HG03575 (cell line): Measurements from ENCODE around the gene TNFRSF11A.

ENCODE experiments used
- ATAC-seq: cut with Tn5 transposase; IDR thresholded peaks from one replicate; pipeline ENCODE4 v1.9.1; 2021; ENCODE audit not compliant: unreplicated experiment, insufficient number of reproducible peaks, low FRiP score; ENCODE audit errors: extremely low read depth

Gene TNFRSF11A

DNA sequence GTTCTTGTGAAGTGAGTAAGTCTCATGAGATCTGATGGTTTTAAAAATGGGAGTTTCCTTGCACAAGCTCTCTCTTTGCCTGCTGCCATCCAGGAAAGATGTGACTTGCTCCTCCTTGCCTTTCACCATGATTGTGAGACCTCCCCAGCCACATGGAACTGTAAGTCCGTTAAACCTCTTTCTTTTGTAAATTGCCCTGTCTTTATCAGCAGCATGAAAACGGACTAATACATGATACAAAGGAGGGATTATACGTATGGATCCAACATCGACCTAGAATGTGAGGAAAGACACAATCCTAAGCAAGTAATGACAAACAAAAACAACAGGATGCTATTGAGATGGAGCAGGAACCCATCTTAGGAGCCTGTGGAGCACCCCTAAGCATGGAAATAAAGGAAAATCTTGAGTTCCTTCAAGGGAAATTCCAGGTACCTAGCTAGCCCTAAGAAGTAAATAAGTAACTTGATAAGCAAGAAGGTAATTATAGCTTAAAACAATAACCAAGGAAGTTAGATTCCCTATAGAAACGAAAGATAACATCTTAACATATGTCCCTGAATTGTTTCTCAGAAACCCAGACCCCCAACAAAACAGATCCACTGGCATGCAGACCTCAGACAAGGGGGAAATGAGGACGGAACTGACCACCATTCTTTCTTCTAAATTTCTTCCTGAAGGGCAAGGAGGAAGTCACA is 1.5 kb upstream of the TNFRSF11A start:
- no peak for ATAC-seq

DNA sequence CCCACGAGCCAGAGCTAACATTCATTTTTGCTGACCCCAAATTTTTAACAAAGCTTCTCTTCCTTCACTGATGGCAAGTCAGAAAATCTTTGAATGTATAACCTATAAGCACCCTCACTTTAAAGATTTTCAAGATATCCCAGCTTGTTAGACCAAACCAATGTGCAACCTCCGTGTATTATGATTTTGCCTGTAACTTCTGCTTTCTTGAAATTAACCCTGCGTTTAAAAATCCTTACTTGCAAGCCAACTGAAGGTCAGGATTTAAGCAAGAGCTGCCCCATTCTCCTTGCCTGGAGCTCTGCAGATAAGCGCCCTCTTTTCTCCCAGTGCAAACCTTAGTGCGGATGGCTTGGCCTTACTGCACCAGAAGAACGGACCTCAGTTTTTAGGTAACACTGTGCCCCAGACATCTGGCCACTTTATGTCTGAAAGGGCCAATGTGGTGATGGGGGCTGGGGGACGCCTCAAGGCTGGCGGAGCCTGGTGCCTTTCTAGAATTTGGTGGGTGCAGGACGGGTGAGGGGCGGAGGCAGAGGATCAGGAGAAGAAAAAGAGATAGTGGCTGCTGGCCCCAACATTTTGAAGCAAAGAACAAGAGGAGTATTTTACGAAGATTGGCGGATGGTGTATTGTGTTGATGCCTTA is 805 bp upstream of the TNFRSF11A start:
- no peak for ATAC-seq

DNA sequence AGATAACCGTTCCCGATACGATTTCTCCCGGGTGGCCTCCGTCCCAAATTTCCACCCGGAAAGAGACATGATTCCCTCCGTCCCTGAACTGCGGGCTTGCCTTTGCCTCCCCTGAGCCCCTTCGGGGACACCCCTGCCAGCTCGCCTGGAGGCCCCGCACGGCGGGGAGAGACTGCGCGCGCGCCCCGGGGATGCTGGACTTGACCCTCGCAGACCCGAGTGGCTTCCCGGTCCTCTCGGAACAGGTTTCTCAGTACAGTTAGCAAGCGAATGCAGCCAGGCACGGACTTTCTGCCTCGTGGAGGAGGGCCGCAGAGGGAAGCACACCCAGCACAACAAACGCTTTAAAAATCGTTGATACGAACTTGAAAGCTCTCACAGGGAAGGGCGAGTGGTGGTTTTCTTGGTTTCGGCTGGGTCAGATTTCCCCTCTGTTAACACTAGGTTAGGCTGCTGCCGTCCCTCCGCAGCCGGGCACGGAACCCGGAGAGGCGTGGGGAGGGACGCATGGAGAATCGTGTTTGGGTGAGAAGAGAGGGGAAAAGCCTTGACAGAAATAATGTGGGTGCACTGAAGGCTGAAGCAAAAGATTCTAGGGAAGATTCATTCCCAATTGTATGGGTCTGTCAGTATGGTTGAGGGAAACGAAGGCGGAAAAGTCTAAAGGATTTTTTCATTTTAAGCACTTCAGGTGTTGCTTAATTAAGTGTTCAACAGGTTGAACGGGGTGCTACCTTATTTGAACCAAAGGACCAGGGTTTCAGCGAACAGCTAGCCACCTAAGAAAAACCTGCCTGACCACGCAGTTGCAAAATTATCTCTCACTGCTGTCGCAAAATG is 916 bp downstream of the TNFRSF11A start:
- ATAC-seq = no peak

DNA sequence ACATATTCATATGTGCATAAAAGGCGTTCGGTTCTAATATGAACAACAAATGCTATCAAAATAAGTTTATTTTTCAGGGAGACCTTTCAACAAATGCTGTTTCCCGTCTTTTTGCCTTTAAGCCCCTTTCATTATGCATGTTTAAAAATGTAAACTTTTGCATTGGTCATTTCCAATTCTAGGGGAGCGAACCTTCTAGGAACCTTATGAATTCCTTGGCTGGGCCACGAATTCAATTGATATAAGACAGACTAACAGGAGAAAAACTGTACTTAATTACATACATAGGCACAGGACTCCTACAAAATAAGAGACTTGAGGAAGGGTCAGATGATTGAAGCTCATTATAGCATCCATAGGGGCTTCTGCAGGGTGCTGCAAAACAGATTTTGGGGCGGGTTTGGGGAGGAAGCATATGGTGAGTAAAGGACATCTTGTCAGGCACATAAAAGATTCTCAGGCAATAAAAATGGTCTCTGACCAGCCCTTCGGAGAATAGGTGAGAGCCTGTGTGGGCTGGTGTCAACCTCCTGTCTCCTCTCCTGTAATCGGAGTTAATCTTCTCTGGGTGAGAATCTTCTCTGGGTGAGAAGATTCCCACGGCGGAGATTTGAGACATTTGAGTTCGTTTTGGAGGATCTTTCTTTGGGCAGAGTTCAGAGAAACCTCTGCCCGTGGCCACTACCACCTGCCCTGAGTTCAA is 1.7 kb downstream of the TNFRSF11A start:
- no peak for ATAC-seq

DNA sequence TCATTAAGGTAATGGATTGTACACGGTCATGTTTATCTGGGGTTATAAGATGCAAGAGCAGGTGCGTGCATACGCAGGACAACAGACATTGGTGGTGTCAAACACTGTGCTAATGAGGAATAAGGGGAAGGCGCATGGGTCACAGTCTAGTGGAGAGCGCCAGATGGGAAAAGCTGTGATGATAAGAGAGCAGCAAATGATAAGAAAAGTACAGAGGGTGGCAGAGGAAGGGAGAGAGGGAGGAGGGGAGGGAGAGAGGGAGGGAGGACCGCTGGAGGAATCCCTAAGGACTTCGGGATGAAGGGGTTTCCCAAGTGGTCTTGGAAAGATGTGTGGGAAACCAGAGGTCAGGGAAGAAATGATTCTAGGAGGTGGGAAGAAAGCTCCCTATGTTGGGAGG is 2.9 kb downstream of the TNFRSF11A start:
- no peak for ATAC-seq

DNA sequence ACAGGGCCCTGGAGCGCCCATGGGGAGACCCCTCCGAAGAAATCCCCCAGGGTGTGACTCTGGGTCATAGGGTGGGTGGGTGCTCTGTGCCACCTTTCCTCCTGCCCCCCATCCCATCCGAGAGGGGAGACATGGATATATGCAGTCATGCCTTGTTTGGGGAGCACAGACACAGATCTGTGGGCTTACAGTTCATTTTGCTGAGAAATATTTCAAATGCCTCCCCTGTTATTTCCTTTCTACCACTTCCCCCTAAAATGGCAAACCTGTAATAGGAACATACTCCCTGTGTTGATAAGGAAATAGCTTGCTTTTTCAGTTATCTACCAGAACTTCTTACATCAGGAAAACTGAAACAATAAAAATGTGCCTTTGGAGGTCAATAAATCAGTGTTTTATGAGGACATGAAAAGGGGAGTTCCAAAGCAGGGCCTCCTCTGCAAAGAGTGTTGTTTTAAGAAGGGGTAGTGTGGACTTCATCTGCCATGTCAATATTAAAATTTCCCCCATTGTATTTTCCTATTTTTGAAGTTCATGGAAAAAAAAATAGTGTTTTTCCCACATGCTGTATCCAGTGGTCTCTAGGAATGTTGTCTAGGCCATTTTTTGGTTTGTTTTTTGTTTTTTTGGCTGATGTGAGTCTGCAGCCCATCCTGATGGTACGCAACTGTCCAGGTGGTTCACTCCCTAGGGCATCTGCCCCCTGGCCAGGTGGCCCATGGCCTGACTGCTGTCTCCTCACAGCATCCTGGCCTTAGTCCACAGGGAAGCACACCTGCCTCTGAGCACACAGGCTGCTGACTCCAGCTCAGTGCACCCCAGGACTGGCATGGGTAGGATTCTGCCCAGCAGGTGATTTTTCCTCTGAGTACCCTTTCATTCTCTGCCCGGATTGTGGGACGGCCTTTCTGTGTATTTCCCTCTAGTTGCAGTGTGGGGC is 3.7 kb downstream of the TNFRSF11A start:
- ATAC-seq = no peak

DNA sequence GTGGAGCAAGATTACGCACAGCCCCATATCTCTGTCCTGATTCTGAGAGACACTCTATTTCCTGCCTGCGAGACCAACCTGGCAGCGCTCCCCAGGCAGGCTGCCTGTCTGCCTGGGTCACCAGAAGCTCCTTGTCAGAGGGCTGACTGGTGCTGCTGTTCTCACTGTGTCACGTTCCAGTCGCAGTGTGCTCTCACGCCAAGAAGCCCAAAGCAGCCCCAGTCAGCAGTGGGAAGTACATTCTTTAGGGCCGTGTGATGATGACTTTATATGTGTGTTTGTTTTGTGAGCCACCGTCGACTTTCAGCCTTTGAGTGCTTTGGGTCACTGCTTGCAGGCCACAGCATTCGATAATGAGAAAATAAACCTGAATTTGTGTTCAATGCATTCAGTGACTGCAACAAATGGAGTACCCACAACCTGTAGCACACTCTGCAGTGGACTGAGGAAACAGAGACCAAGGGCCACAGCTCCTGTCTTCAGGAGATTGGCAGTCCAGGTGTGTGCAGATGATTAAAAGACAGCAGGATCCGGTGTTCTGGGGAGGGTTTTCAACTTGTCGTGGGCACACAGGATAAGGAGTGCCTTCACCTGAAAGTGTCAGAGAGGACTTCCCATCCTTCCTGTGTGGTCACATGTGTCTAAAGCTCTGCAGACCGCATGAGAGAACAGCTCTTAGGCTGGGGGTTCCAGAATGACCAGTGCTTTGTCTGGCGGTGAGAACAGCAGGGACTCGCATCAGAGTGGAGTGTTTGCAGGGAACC is 4.8 kb downstream of the TNFRSF11A start:
- ATAC-seq = no peak

DNA sequence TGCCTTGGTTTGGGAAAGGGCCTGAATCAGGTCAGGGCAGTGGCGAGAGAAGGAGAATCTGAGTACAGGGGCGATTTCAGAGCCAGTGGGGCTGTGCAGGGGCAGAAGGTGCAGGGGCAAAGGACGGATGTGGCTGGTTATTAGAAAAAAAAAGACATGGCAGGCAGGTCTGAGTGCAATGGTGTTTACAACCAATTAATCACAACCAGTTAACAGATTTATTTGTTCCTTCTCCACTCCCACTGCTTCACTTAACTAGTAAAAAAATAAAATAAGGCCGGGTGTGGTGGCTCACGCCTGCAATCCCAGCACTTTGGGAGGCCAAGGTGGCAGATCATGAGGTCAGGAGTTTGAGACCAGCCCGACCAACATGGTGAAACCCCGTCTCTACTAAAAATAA is 5.5 kb downstream of the TNFRSF11A start:
- no peak for ATAC-seq

DNA sequence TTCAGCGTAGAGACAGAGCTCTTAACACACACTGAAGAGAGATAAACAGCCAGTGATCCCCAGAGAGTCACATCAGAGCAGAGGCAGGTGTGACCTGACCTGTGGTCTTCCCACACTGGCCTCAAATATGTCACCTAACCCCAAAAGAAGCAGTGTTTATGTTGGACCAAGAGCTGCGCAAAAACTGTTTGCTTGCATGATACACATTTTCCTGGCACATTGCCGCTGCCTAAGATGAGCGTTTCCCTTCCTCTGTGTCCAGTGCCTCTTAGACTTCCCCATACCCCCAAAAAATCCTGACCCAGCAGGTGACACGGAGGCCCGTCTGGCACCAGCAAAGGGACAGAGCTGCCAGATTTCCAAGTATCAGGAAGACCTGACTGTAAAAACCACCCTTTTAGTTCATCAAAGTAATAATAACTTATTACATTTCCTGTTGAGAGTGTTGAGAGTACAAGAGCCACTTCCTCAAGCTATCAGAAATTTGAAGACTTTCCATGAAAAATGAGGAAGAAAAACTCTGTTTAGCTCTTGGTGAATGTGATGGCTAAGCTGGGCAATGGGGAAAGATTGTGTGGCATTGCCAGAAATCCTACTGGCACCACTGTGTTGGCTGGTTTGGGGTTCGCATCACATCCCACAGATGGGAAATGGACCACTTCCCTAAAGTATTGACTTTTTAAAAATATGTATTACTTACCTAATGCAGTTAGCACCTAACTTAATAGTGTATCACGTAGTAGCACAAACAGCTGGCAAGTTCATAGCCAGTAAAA is 6.7 kb downstream of the TNFRSF11A start:
- no peak for ATAC-seq

DNA sequence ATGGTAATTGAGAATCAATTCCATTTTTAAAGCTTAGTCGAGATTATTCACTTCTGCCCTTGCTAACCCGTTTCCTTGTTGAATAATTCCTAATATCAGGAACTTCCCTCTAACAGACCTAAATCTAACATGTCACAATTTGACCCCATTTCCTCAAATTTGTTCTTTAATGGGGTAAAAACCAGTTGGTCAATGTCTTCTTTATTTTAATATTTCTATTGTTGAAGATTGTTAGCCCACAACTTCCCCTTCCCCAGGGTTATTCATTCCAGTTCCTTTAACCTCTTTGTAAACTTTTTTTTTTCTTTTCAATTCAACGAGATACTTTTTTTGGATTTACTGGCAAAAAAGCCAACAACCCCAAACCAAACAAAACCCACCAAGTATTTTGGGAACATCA is 7.3 kb downstream of the TNFRSF11A start:
- ATAC-seq = no peak

DNA sequence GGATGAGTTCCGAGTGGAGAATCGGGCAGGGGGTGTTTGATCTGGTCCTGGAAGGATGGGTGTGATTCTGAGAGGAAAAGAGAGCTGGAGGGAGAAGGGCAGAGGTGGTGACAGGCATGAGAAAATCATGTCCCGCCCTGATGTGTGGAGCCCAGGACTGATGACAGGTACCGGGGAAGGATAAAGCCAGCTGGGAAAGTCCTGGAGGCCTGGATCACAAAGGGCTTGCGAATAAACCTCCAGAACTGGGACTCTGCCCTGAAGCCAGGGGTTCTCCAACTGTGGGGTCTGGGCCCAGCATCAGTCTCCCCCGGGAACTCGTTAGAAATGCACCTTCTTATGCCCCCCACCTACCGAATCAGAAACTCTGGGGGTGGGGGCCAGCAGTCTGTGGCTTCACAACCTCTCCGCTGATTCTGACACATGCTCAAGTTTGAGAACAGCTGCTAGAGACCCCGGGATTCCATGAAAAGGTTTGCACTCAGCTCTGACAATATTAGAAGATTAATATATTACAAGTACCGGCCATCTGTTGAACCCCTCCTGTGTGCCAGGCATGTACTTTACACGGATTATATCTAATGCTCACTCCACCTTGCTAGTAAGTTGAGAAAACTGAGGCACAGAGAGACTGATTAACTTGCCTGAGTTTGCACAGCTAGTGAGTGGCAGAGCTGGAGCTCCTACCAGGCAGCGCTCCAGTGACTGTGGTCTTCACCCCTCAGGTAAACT is 8.0 kb downstream of the TNFRSF11A start:
- ATAC-seq = no peak

DNA sequence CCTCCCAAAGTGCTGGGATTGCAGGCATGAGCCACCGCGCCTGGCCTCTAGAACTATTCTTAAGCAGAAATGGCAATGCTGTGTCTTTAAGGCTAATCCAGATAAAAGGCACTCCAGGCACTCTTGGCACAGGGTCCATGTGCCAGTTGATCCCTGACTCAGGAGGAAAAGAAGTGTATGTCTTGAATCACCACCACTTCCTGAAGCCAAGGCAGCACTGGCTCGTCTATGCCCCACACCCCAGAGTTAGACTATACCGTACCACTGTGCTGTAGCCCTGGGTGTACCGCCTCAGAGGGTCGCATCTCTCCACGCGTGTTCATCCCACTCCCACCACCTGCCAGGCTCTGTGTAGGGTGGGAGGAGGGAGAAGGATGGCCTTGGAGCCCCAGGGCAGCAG is 9.0 kb downstream of the TNFRSF11A start:
- no peak for ATAC-seq

DNA sequence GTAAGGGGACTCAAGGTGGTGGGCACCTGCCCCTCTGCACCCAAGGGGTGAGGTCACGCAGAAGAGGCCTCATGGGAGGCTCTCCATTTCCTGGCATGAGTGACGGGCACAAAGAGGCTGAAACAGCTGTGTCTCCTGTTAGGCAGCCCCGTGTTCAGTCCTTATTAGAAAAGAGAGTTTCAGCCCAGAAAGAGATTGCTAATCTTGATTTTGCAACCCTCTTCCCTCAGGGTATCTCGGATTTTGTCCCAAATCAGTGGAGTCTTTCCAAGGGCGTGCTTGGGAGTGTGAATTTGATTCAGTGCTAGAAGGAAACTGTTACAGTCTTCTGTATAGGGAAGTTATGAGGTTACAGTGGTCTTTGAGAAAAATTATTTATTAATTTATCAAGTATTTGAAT is 10.4 kb downstream of the TNFRSF11A start:
- ATAC-seq = no peak

DNA sequence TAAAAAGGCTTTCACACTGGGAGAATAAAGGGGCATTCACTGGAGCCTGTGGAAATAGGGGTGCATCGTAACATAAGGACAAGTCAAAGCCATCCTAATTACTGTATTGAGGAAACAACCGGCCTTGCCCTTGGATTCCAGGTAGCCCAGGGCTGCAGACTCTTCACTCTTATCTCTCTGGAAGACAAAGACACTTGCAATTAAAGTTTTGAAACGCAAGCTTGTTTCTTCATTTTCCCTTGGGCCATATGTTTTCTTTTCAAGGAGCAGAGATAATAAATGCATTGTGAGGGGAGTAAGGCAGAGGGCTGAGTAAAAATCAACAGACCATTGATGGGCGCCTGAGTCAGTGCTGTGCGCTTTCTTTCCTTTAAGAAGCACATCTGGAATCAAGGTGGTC is 11.5 kb downstream of the TNFRSF11A start:
- ATAC-seq = no peak

DNA sequence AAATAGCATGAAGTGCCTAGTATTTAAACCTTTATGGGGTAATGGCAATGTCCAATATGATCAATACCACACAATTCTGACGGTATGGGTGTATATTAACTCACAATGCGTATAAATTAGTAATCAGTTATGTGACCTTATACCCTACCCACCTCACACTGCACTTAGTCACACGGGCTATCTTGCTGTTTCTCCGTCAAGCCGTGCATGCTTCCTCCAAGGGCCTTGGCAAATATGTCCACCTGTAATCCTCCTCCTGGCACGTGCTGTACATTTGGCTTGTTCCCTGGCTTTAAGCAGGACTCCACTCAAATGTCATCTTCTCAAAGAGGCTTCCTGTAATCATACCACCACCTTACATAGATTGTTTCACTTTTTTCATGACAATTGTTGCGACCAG is 12.2 kb downstream of the TNFRSF11A start:
- ATAC-seq = no peak

DNA sequence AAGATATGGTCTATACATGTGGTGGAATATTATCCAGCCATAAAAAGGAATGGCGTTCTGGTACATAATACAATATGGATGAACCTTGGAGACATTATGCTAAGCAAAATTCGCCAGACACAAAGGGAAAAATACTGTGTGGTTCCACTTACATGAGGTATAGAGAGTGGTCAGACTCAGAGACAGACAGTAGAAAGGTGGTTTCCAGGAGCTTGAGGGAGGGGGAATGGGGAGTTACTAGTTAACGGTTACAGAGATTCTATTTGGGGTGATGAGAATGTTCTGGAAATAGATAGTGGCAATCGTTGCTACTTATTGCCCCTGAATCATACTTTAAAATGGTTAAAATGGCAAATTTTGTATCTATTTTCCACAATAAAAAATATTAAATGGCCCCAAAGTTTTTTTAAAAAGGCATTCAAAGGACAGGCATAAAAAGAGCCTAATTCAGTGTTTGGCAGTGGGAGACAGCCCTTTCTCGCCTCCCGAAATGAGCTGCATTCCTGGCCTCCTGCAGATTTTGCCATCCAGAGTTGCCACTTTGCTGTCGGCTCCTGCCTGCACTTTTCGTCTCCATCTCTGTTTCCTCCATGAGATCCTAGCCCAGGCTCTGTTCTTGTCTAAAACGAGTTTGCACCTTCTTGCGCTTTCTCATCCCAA is 13.5 kb downstream of the TNFRSF11A start:
- ATAC-seq = no peak
